Spleen (tissue), 11 donors: ENCODE results near the gene USP2. TPM values are rescaled to one million over a fixed set of nuclear protein-coding genes. Genes with fewer than 3 reads are reported as not detected.

Source experiments
- DNase-seq: peaks from one replicate; pipeline ENCODE4 v3.0.0-alpha.2; 2020
- H3K27ac ChIP-seq, 8 donors: fragments of 200-600 bp; sonication (generic) in 7 of 8; 1 replicate in 4 of 8; 2 replicates in 4 of 8; pipeline versions ENCODE4 v1.5.0 to v1.8.0; 2016 to 2021; ENCODE audit warnings: inconsistent platforms in 4 of 8, mild to moderate bottlenecking in 4 of 8, moderate library complexity in 1 of 8
- H3K27me3 ChIP-seq, 7 donors: fragments of 200-600 bp; sonication (generic) in 6 of 7; replicated peaks in 1 of 7; 1 replicate in 4 of 7; 2 replicates in 3 of 7; pipeline versions ENCODE4 v1.5.0 to v1.8.0; 2016 to 2021; ENCODE audit warnings: inconsistent platforms in 3 of 7, mild to moderate bottlenecking in 1 of 7
- H3K36me3 ChIP-seq, 6 donors: fragments of 200-600 bp; sonication (generic) in 5 of 6; 1 replicate in 4 of 6; 2 replicates in 2 of 6; pipeline versions ENCODE4 v1.5.0 to v1.8.0; 2016 to 2021; ENCODE audit warnings: inconsistent platforms in 2 of 6
- H3K4me1 ChIP-seq, 6 donors: fragments of 200-600 bp; sonication (generic) in 5 of 6; 1 replicate in 3 of 6; 2 replicates in 3 of 6; pipeline versions ENCODE4 v1.5.0 to v1.8.0; 2016 to 2021; ENCODE audit warnings: inconsistent platforms in 3 of 6
- H3K4me3 ChIP-seq, 8 donors: fragments of 200-600 bp; sonication (generic) in 7 of 8; 1 replicate in 4 of 8; 2 replicates in 4 of 8; pipeline versions ENCODE4 v1.5.0 to v1.8.0; 2016 to 2021; ENCODE audit warnings: inconsistent platforms in 4 of 8, mild to moderate bottlenecking in 4 of 8, moderate library complexity in 2 of 8
- H3K9me3 ChIP-seq, 8 donors: fragments of 200-600 bp; sonication (generic) in 7 of 8; 1 replicate in 4 of 8; 2 replicates in 4 of 8; pipeline versions ENCODE4 v1.5.0 to v1.8.0; 2016 to 2021; ENCODE audit warnings: inconsistent platforms in 4 of 8
- CTCF ChIP-seq, 11 experiments: fragments of 200-600 bp in 7 of 11; fragments of 450-650 bp in 4 of 11; sonication (generic) in 4 of 11; IDR thresholded peaks in 8 of 11; conservative IDR thresholded peaks in 3 of 11; 1 replicate in 7 of 11; 2 replicates in 4 of 11; pipeline versions ENCODE4 v1.4.0 to v1.8.0; 2016 to 2021; ENCODE audit warnings: antibody characterized with exemption in 11 of 11, inconsistent platforms in 4 of 11, mild to moderate bottlenecking in 1 of 11
- POLR2A ChIP-seq, 3 donors: fragments of 450-650 bp; IDR thresholded peaks; one replicate each; pipeline ENCODE4 v1.5.1; 2017; ENCODE audit warnings: antibody characterized with exemption in 3 of 3, mild to moderate bottlenecking in 1 of 3
- POLR2AphosphoS5 ChIP-seq, 3 donors: sonication (generic); formaldehyde crosslinking; IDR thresholded peaks; one replicate each; pipeline ENCODE4 v1.5.1; 2017; ENCODE audit warnings: antibody characterized with exemption in 3 of 3
- WGBS, 5 donors: extraction: QIAGEN DNeasy Blood & Tissue Kit in 3 of 5; methylation state at CpG; one replicate each; pipeline versions ENCODE4 v1.1.5 to v1.1.7; 2013 to 2018; 5-methylcytosine and 5-hydroxymethylcytosine counted together
- intact Hi-C: fragments of 100-400 bp; cut with DNase I; formaldehyde crosslinking; loops from one replicate; pipeline ENCODE4 v1.15.0; 2023; ENCODE audit warnings: low total_unique reads
- polyA plus RNA-seq, 3 donors: library from polyadenylated mRNA; stranded (reverse); fragments of 200-250 nt; gene quantifications; one replicate each; pipeline ENCODE4 v1.2.1, GENCODE V29; 2013
- total RNA-seq, 7 donors: library from RNA; depleted of rRNA in 3 of 7; stranded (reverse); fragments of >200 nt in 3 of 7; fragmentation: NEBNext Ultra II Directional in 4 of 7; extraction: Animal tissue kit (Norgen Biotek cat#: 25700) in 4 of 7; gene quantifications; one replicate each; pipeline versions ENCODE4 v1.1.0 to v1.2.1, GENCODE V29; 2016 to 2021
- donor health status: healthy with polysubstance abuse.
- donor health status: DM: no; HTN: no; CAD: no; lungs with moderate emphysema.
- donor health status: DM: no; HTN: no; CAD: no.
- donor health status: Bipolar disorder and iron deficiency.
- donor health status: healthy.
- donor health status: DM: no; HTN: no; CAD: no.
- donor health status: DM: yes; HTN: yes; CAD: no.

Gene USP2
- total and polyA plus RNA-seq, 10 donors = 0.15 to 0.88 (median 0.45) TPM

- no peak for DNase-seq
Measured at GRCh38 chr11:119404872-119405271, 23.4 kb upstream of the USP2 start.

GRCh38 chr11:119403021-119403420 lies 21.5 kb upstream of the USP2 start:
- WGBS, 5 donors = 78 to 85% (median 80%) methylated on average over 5 of the region's 5 CpGs
- Histone ChIP-seq H3K27me3 (peaks cover 0 to 9% (median 0%) of the 10 kb centered on the region in 7 donors), H3K4me1 (no peaks in the 10 kb centered on the region), H3K9me3 (peaks cover 1 to 45% (median 33%) of the 10 kb centered on the region in 8 donors), H3K27ac (no peak overlapping the region), H3K4me3 (no peak overlapping the region), H3K36me3 (no peaks in the 10 kb centered on the region)
- intact Hi-C loops = no loop called here
- TF ChIP-seq CTCF (IDR thresholded peaks at IDR 0.05 in 8 of 11, conservative IDR thresholded peaks at IDR 0.05 in 3 of 11) = no peak
- TF ChIP-seq POLR2A (IDR thresholded peaks at IDR 0.05) = no peak
- no peak for TF ChIP-seq POLR2AphosphoS5 (IDR thresholded peaks at IDR 0.05)
- DNase-seq = no peak

More at GRCh38 chr11:119404872-119405271, 23.4 kb upstream of the USP2 start:
- intact Hi-C loops = no loop called here
- no peak overlapping the region for H3K4me3 ChIP-seq
- TF ChIP-seq POLR2A (IDR thresholded peaks at IDR 0.05) (no peak), CTCF (IDR thresholded peaks at IDR 0.05 in 8 of 11, conservative IDR thresholded peaks at IDR 0.05 in 3 of 11) (no peak)
- no peaks in the 10 kb centered on the region for H3K4me1 ChIP-seq
- H3K27me3 ChIP-seq = peaks cover 0 to 3% (median 0%) of the 10 kb centered on the region in 7 donors
- no peak overlapping the region for H3K27ac ChIP-seq
- peaks cover 0 to 27% (median 17%) of the 10 kb centered on the region in 8 donors for H3K9me3 ChIP-seq
- 55 to 75% (median 68%) methylated on average over 2 of the region's 2 CpGs for WGBS, 5 donors
- H3K36me3 ChIP-seq = no peaks in the 10 kb centered on the region

- WGBS, 5 donors = 70 to 90% (median 84%) methylated on average over 8 of the region's 8 CpGs
- DNase-seq = no peak
- Histone ChIP-seq H3K36me3 (no peaks in the 10 kb centered on the region), H3K4me3 (no peak overlapping the region), H3K9me3 (peaks cover 5 to 50% (median 38%) of the 10 kb centered on the region in 8 donors), H3K4me1 (no peaks in the 10 kb centered on the region), H3K27ac (no peak overlapping the region), H3K27me3 (peaks cover 0 to 9% (median 0%) of the 10 kb centered on the region in 7 donors)
- TF ChIP-seq CTCF (IDR thresholded peaks at IDR 0.05 in 8 of 11, conservative IDR thresholded peaks at IDR 0.05 in 3 of 11) = no peak
- no peak for TF ChIP-seq POLR2A (IDR thresholded peaks at IDR 0.05)
- TF ChIP-seq POLR2AphosphoS5 (IDR thresholded peaks at IDR 0.05) = no peak
- intact Hi-C loops = no loop called here
Measured at GRCh38 chr11:119402470-119402869, 21.0 kb upstream of the USP2 start.

GRCh38 chr11:119400860-119401259 lies 19.4 kb upstream of the USP2 start:
- Histone ChIP-seq H3K36me3 (no peaks in the 10 kb centered on the region), H3K4me3 (no peak overlapping the region), H3K4me1 (no peaks in the 10 kb centered on the region), H3K27me3 (peaks cover 0 to 17% (median 7%) of the 10 kb centered on the region in 7 donors), H3K27ac (no peak overlapping the region), H3K9me3 (peaks cover 5 to 50% (median 42%) of the 10 kb centered on the region in 8 donors)
- DNase-seq = no peak
- intact Hi-C loops = no loop called here
- TF ChIP-seq POLR2A (IDR thresholded peaks at IDR 0.05) (no peak), CTCF (IDR thresholded peaks at IDR 0.05 in 8 of 11, conservative IDR thresholded peaks at IDR 0.05 in 3 of 11) (no peak), POLR2AphosphoS5 (IDR thresholded peaks at IDR 0.05) (no peak)
